ENCODE measurements around the gene MKLN1.

Gene MKLN1

DNA sequence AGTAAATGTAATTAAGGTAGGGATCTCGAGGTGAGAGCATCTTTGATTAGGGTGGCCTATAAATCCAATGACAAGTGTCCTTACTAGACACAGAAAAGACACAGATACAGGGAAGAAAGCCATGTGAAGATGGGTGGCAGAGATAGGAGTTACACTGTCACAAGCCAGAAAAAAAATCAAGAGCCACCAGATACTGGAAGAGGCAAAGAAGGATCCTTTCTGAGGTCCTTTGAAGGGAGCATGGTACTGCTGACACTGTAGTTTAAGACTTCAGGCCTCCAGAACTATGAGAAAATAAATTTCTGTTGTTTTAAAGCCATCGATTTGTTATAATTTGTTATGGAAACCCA, 56.6 kb downstream of the MKLN1 start:
- no peaks in the 10 kb centered on the region for H3K9me3 ChIP-seq (ENCODE audit: insufficient read depth, low read length)
- no peaks in the 10 kb centered on the region for H3F3A ChIP-seq (ENCODE audit: insufficient read depth)
- no peak overlapping the region for H2AFZ ChIP-seq (ENCODE audit: low read depth, low read length, severe bottlenecking)
- no peaks in the 10 kb centered on the region for H3K9me2 ChIP-seq (replicated peaks; ENCODE audit: insufficient read depth, low read length)
- H3K4me2 ChIP-seq (ENCODE audit: low read depth, low read length, poor library complexity, severe bottlenecking) = no peak overlapping the region
- no peak overlapping the region for H3K4me3 ChIP-seq (ENCODE audit: insufficient read depth, low read length, poor library complexity, severe bottlenecking)
- H3K9ac ChIP-seq (ENCODE audit: low read length) = no peak overlapping the region
- peaks cover 5% of the 10 kb centered on the region for H3K79me2 ChIP-seq (ENCODE audit: insufficient read depth, low read length)
- no peak overlapping the region for H3K27ac ChIP-seq (ENCODE audit: low read depth, low read length)
- no peak for TF ChIP-seq EZH2phosphoT487 (conservative IDR thresholded peaks at IDR 0.05; ENCODE audit: low read length)
- TF ChIP-seq, protein P1, sequence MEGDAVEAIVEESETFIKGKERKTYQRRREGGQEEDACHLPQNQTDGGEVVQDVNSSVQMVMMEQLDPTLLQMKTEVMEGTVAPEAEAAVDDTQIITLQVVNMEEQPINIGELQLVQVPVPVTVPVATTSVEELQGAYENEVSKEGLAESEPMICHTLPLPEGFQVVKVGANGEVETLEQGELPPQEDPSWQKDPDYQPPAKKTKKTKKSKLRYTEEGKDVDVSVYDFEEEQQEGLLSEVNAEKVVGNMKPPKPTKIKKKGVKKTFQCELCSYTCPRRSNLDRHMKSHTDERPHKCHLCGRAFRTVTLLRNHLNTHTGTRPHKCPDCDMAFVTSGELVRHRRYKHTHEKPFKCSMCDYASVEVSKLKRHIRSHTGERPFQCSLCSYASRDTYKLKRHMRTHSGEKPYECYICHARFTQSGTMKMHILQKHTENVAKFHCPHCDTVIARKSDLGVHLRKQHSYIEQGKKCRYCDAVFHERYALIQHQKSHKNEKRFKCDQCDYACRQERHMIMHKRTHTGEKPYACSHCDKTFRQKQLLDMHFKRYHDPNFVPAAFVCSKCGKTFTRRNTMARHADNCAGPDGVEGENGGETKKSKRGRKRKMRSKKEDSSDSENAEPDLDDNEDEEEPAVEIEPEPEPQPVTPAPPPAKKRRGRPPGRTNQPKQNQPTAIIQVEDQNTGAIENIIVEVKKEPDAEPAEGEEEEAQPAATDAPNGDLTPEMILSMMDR (IDR thresholded peaks at IDR 0.05; ENCODE audit: insufficient read depth, low read length, poor library complexity, severe bottlenecking) = no peak
- H3K36me3 ChIP-seq (ENCODE audit: low read length) = peaks cover 3% of the 10 kb centered on the region; the same call in 1 of the 2 replicates
- H3K27me3 ChIP-seq (ENCODE audit: low read length) = no peaks in the 10 kb centered on the region
- no peaks in the 10 kb centered on the region for H4K20me1 ChIP-seq (ENCODE audit: low read depth, low read length)

DNA sequence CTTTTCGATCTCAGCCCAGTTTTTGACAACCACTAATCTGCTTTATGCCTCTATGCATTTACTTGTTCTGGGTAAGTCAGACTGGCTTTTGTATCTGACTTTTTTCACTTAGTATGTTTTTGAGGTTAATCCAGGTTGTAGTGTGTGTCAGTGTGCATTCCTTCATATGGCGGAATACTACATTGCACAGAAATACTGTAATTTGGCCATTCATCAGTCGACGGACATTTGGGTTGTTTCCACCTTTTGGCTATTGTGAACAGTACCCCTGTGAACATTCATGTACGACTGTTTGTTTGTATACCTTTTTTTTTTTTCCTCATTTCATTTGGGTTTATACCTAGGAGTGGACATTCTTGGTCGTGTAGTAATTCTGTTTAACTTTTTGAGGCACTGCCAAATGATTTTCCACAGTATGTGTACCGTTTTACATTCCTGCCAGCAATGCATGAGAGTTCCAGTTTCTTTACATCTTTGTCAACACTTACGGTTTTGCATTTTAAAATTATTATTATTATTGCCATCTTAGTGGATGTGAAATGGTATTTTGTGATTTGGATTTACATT, 57.4 kb downstream of the MKLN1 start:
- Histone ChIP-seq H3K27me3 (ENCODE audit: low read length) (no peaks in the 10 kb centered on the region), H4K20me1 (ENCODE audit: low read depth, low read length) (no peaks in the 10 kb centered on the region), H2AFZ (ENCODE audit: low read depth, low read length, severe bottlenecking) (no peak overlapping the region), H3K27ac (ENCODE audit: low read depth, low read length) (no peak overlapping the region), H3K9ac (ENCODE audit: low read length) (no peak overlapping the region), H3K36me3 (ENCODE audit: low read length) (peaks cover 3% of the 10 kb centered on the region; the same call in 1 of the 2 replicates), H3K4me2 (ENCODE audit: low read depth, low read length, poor library complexity, severe bottlenecking) (no peak overlapping the region), H3F3A (ENCODE audit: insufficient read depth) (no peaks in the 10 kb centered on the region), H3K79me2 (ENCODE audit: insufficient read depth, low read length) (peaks cover 5% of the 10 kb centered on the region), H3K4me3 (ENCODE audit: insufficient read depth, low read length, poor library complexity, severe bottlenecking) (no peak overlapping the region), H3K9me2 (replicated peaks; ENCODE audit: insufficient read depth, low read length) (no peaks in the 10 kb centered on the region), H3K9me3 (ENCODE audit: insufficient read depth, low read length) (no peaks in the 10 kb centered on the region)
- no peak for TF ChIP-seq EZH2phosphoT487 (conservative IDR thresholded peaks at IDR 0.05; ENCODE audit: low read length)
- TF ChIP-seq, protein P1 (IDR thresholded peaks at IDR 0.05; ENCODE audit: insufficient read depth, low read length, poor library complexity, severe bottlenecking) = no peak

GRCh38 chr7:131388126-131388525, 60.5 kb downstream of the MKLN1 start:
- Histone ChIP-seq H3K27ac (ENCODE audit: low read depth, low read length) (no peak overlapping the region), H4K20me1 (ENCODE audit: low read depth, low read length) (no peaks in the 10 kb centered on the region), H3K9me3 (ENCODE audit: insufficient read depth, low read length) (no peaks in the 10 kb centered on the region), H3K9ac (ENCODE audit: low read length) (no peak overlapping the region), H3K36me3 (ENCODE audit: low read length) (peaks cover 3% of the 10 kb centered on the region; the same call in 1 of the 2 replicates), H3K4me2 (ENCODE audit: low read depth, low read length, poor library complexity, severe bottlenecking) (no peak overlapping the region), H3K27me3 (ENCODE audit: low read length) (no peaks in the 10 kb centered on the region), H3F3A (ENCODE audit: insufficient read depth) (no peaks in the 10 kb centered on the region), H3K4me3 (ENCODE audit: insufficient read depth, low read length, poor library complexity, severe bottlenecking) (no peak overlapping the region), H3K79me2 (ENCODE audit: insufficient read depth, low read length) (peaks cover 5% of the 10 kb centered on the region), H2AFZ (ENCODE audit: low read depth, low read length, severe bottlenecking) (no peak overlapping the region), H3K9me2 (replicated peaks; ENCODE audit: insufficient read depth, low read length) (no peaks in the 10 kb centered on the region)
- no peak for TF ChIP-seq EZH2phosphoT487 (conservative IDR thresholded peaks at IDR 0.05; ENCODE audit: low read length)
- TF ChIP-seq, protein P1 (IDR thresholded peaks at IDR 0.05; ENCODE audit: insufficient read depth, low read length, poor library complexity, severe bottlenecking) = no peak

Data from SU-DHL-6 (cell line).